K562 (cell line): ENCODE data around the gene SLC12A6.

Experiments used
- CTCF ChIP-seq, 3 experiments: IDR thresholded peaks in 2 of 3; conservative IDR thresholded peaks in 1 of 3; 2 replicates each; pipeline ENCODE4 v1.5.1; 2011 to 2012; ENCODE audit warnings: low read length in 3 of 3, mild to moderate bottlenecking in 3 of 3, control low read depth in 2 of 3, improper control_type of control experiment in 1 of 3, inconsistent platforms in 1 of 3, low read depth in 1 of 3, mixed read lengths in 1 of 3, moderate library complexity in 1 of 3; ENCODE audit not compliant: insufficient read depth in 2 of 3
- JUND ChIP-seq, 2 experiments: IDR thresholded peaks; 2 replicates in 1 of 2; 3 replicates in 1 of 2; pipeline ENCODE4 v1.6.1; 2011; ENCODE audit warnings: borderline replicate concordance in 2 of 2, low read depth in 2 of 2, low read length in 2 of 2, improper control_type of control experiment in 1 of 2, missing biosample characterization in 1 of 2, missing genetic modification characterization in 1 of 2, missing genetic modification reagents in 1 of 2
- KLF1 ChIP-seq: fragments of 450-650 bp; IDR thresholded peaks from 2 replicates; pipeline ENCODE4 v1.6.1; 2016; ENCODE audit warnings: missing genetic modification characterization, missing compliant biosample characterization
- MLLT1 ChIP-seq, 2 experiments: fragments of 450-650 bp; IDR thresholded peaks; 2 replicates each; pipeline ENCODE4 v1.6.1; 2016
- NFE2L1 ChIP-seq: fragments of 450-650 bp; IDR thresholded peaks from 2 replicates; pipeline ENCODE4 v1.6.1; 2016; ENCODE audit warnings: missing genetic modification characterization, low read depth, mild to moderate bottlenecking, missing compliant biosample characterization, moderate library complexity, borderline replicate concordance
- NR2C1 ChIP-seq, 2 experiments: fragments of 450-650 bp; IDR thresholded peaks; 2 replicates each; pipeline ENCODE4 v1.6.1; 2017; ENCODE audit warnings: mild to moderate bottlenecking in 2 of 2, antibody characterized with exemption in 1 of 2, inconsistent platforms in 1 of 2, missing compliant biosample characterization in 1 of 2, missing genetic modification characterization in 1 of 2
- PATZ1 ChIP-seq: fragments of 250-450 bp; sonication (Bioruptor Pico); IDR thresholded peaks from 2 replicates; pipeline ENCODE4 v1.5.0; 2020; ENCODE audit warnings: mild to moderate bottlenecking, borderline replicate concordance
- TBP ChIP-seq: optimal IDR thresholded peaks from 2 replicates; pipeline ENCODE3; 2011; ENCODE audit warnings: low read depth, low read length, improper control_type of control experiment
- ZFX ChIP-seq: sonication (generic); formaldehyde crosslinking; IDR thresholded peaks from 2 replicates; pipeline ENCODE4 v1.8.0; 2022; ENCODE audit warnings: mild to moderate bottlenecking, missing genetic modification reagents, moderate library complexity
- ZNF274 ChIP-seq: IDR thresholded peaks from 2 replicates; pipeline ENCODE4 v1.6.1; 2011; ENCODE audit warnings: low read depth, mild to moderate bottlenecking, low read length, moderate library complexity, borderline replicate concordance
- ZNF408 ChIP-seq: fragments of 250-450 bp; sonication (Bioruptor Pico); IDR thresholded peaks from 2 replicates; pipeline ENCODE4 v1.4.0; 2020; ENCODE audit warnings: low read depth, mild to moderate bottlenecking, moderate library complexity

GRCh38 chr15:34376856-34377255, 39.3 kb upstream of the SLC12A6 start:
- TF ChIP-seq ZNF274 (no peak), KLF1 (no peak), ZFX (CRISPR knock-in tag) (no peak), ZNF408 (CRISPR knock-in tag) (no peak), JUND (IDR thresholded peaks at IDR 0.05; ENCODE audit: borderline replicate concordance, low read depth, low read length) (no peak), JUND (tag; IDR thresholded peaks at IDR 0.05; ENCODE audit: borderline replicate concordance, low read depth, low read length) (no peak), NFE2L1 (no peak), TBP (no peak), MLLT1 (IDR thresholded peaks at IDR 0.05) (no peak), CTCF (IDR thresholded peaks at IDR 0.05 in 2 of 3, conservative IDR thresholded peaks at IDR 0.05 in 1 of 3; ENCODE audit: insufficient read depth in 2 of 3, low read depth in 1 of 3, low read length in 3 of 3) (no peak), PATZ1 (CRISPR knock-in tag) (no peak), NR2C1 (IDR thresholded peaks at IDR 0.05) (no peak), NR2C1 (tag; IDR thresholded peaks at IDR 0.05) (peak; percentile 52; the same call in 1 of the 2 replicates)
